ENCODE data around the gene PDIK1L. TPM values are rescaled to one million over a fixed set of nuclear protein-coding genes. Genes with fewer than 3 reads are reported as not detected.
A peak's percentile ranks its signal among the peaks of the same experiment; 100 is the strongest.

The PDIK1L gene
- total RNA-seq, 2 experiments from 2014 or later: 21.0 to 25.8 TPM

GRCh38 chr1:26110731-26111529 is 694 bp upstream of the PDIK1L start:
- H3K27me3 Mint-ChIP-seq: no peaks in the 10 kb centered on the region
- no peaks in the 10 kb centered on the region for H3K9me3 Mint-ChIP-seq
- peak; percentile 81 for DNase-seq
- H3K4me3 Mint-ChIP-seq: peak overlapping the region; percentile 83
- peaks cover 8% of the 10 kb centered on the region for H3K36me3 Mint-ChIP-seq (ENCODE audit: low read depth)
- POLR2A ChIA-PET: interaction anchor here (0.8 to 1.9 kb wide), 3 partner anchors 13 to 28 kb away, joined by 4 to 9 read pairs (median 8); no protein-coding TSS in a partner anchor
- CTCF ChIA-PET: interaction anchor here (1.0 to 2.5 kb wide), 4 partner anchors 10 to 59 kb away, joined by 3 to 8 read pairs (median 4); partner anchors contain the start of gene ZNF593
- peaks cover 35% of the 10 kb centered on the region for H3K4me1 Mint-ChIP-seq
- H3K27ac Mint-ChIP-seq: peak overlapping the region; percentile 85

GRCh38 chr1:26112407-26112775 is 767 bp downstream of the PDIK1L start:
- ChIA-PET POLR2A (interaction anchor here (1.9 kb wide), 2 partner anchors 11 to 14 kb away, joined by 8 to 9 read pairs; no protein-coding TSS in a partner anchor), CTCF (interaction anchor here (0.6 to 2.5 kb wide), 5 partner anchors 9 to 947 kb away, joined by 3 to 8 read pairs (median 5); partner anchors contain the start of gene ZNF593)
- peak overlapping the region; percentile 88 for H3K27ac Mint-ChIP-seq
- no peaks in the 10 kb centered on the region for H3K9me3 Mint-ChIP-seq
- DNase-seq: peak; percentile 30
- H3K4me3 Mint-ChIP-seq: peak overlapping the region; percentile 89
- H3K36me3 Mint-ChIP-seq (ENCODE audit: low read depth): peaks cover 12% of the 10 kb centered on the region
- peaks cover 38% of the 10 kb centered on the region for H3K4me1 Mint-ChIP-seq
- no peaks in the 10 kb centered on the region for H3K27me3 Mint-ChIP-seq

- H3K27ac Mint-ChIP-seq: no peak overlapping the region
- H3K27me3 Mint-ChIP-seq: no peaks in the 10 kb centered on the region
- CTCF ChIA-PET: interaction anchor here (0.8 to 1.3 kb wide), 6 partner anchors 9 to 120 kb away, joined by 3 to 7 read pairs (median 4); partner anchors contain the start of genes CEP85, PAFAH2 and ZNF593
- peaks cover 29% of the 10 kb centered on the region for H3K36me3 Mint-ChIP-seq (ENCODE audit: low read depth)
- no peak overlapping the region for H3K4me3 Mint-ChIP-seq
- no peak for DNase-seq
- H3K9me3 Mint-ChIP-seq: no peaks in the 10 kb centered on the region
- H3K4me1 Mint-ChIP-seq: peaks cover 48% of the 10 kb centered on the region
- POLR2A ChIA-PET: no interaction called here
These were observed 2.7 kb downstream of the PDIK1L start for GRCh38 chr1:26114165-26114927.

- Mint-ChIP-seq H3K4me1 (peaks cover 54% of the 10 kb centered on the region), H3K36me3 (ENCODE audit: low read depth) (peaks cover 54% of the 10 kb centered on the region), H3K27ac (peak overlapping the region; percentile 76), H3K27me3 (no peaks in the 10 kb centered on the region), H3K4me3 (no peak overlapping the region), H3K9me3 (no peaks in the 10 kb centered on the region)
- POLR2A ChIA-PET: interaction anchor here (0.5 kb wide), 1 partner anchor 13 kb away, joined by 3 read pairs; no protein-coding TSS in a partner anchor
- DNase-seq: no peak
- CTCF ChIA-PET: interaction anchor here (1.2 to 2.0 kb wide), 4 partner anchors 10 to 239 kb away, joined by 3 to 6 read pairs (median 5); partner anchors contain the start of gene ZNF593
These were observed 8.4 kb downstream of the PDIK1L start for GRCh38 chr1:26119892-26120608.

DNA sequence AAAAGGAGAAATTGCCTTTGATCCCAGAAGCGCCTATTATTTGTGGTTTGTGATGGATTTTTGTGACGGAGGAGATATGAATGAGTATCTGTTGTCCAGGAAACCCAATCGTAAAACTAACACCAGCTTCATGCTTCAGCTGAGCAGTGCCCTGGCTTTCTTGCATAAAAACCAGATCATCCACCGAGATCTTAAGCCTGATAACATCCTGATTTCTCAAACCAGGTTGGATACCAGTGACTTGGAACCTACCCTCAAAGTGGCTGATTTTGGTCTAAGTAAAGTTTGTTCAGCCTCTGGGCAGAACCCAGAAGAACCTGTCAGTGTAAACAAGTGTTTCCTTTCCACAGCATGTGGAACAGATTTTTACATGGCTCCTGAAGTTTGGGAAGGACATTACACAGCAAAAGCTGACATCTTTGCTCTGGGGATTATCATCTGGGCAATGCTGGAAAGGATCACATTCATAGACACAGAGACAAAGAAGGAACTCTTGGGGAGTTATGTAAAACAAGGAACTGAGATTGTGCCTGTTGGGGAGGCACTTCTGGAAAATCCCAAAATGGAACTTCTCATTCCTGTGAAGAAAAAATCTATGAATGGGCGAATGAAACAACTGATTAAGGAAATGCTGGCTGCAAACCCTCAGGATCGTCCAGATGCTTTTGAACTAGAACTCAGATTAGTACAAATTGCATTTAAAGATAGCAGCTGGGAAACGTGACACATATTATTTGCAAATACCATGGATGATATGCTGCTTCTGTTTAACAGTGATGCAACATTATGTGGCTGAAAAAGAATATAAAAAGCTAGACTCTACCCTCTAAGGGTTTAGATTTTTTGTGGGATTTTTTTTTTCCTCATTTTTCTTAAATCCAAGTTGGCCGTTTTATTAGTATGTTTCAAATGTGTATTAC is 10.5 kb downstream of the PDIK1L start:
- Mint-ChIP-seq H3K27ac (peak overlapping the region; percentile 33), H3K9me3 (no peaks in the 10 kb centered on the region), H3K36me3 (ENCODE audit: low read depth) (peaks cover 58% of the 10 kb centered on the region), H3K27me3 (no peaks in the 10 kb centered on the region), H3K4me1 (peaks cover 70% of the 10 kb centered on the region), H3K4me3 (no peak overlapping the region)
- DNase-seq: no peak
- CTCF ChIA-PET: interaction anchor here (0.5 to 2.5 kb wide), 11 partner anchors 8 to 634 kb away, joined by 3 to 12 read pairs (median 3); partner anchors contain the start of genes PDIK1L and ZNF593
- POLR2A ChIA-PET: no interaction called here

DNA sequence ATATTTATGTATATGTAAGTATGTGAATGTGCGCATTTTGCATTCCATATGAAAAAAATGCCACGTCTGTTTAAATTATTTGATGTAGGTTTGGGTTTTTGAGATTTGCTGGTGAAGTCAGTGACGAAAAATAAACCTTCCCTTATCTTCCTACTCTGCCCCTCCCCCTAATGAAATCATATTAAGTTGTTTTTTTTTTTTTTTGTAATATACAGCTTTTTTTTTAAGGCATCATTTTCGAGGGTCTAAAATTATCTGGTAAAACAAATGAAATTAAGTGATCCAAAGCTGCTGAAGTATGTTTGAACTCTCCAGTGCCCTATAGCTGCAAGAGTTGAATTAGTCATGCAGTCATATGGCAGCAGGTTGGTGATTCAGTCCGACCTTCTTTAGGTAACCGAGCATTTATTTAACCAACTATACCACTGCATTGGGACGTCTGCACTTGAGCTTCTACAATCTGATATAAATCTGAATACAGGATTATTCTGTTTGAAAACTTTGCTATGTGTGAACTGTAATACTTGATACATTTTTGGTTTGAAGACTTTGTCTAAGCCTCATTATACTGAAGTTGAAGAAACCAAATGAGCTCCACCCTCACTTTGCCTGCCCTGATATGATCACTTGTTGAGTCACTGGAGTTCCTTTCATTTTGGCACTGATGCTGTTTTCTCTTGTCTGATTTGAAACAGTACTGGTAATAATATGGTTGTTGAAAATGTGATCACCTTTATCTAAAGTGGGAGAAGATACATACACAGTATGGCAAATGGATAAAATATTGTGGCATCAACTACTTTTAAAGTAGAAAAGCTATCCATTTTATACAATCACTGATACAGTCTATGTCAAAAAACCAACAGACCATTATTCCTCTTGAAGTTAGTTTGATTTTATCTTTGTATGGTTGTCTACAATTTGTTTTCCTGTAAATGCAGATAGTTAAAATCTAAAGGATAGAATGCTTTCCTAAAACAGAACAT is 11.7 kb downstream of the PDIK1L start:
- DNase-seq: peak; percentile 43
- Mint-ChIP-seq H3K27ac (peak overlapping the region; percentile 77), H3K36me3 (ENCODE audit: low read depth) (peaks cover 49% of the 10 kb centered on the region), H3K27me3 (no peaks in the 10 kb centered on the region), H3K4me3 (no peak overlapping the region), H3K9me3 (no peaks in the 10 kb centered on the region), H3K4me1 (peaks cover 81% of the 10 kb centered on the region)
- POLR2A ChIA-PET: interaction anchor here (1.6 kb wide), 1 partner anchor 11 kb away, joined by 8 read pairs; the partner anchor contains the start of gene PDIK1L
- CTCF ChIA-PET: interaction anchor here (0.6 to 2.5 kb wide), 12 partner anchors 9 to 385 kb away, joined by 3 to 12 read pairs (median 3); partner anchors contain the start of genes CEP85 and ZNF593

DNA sequence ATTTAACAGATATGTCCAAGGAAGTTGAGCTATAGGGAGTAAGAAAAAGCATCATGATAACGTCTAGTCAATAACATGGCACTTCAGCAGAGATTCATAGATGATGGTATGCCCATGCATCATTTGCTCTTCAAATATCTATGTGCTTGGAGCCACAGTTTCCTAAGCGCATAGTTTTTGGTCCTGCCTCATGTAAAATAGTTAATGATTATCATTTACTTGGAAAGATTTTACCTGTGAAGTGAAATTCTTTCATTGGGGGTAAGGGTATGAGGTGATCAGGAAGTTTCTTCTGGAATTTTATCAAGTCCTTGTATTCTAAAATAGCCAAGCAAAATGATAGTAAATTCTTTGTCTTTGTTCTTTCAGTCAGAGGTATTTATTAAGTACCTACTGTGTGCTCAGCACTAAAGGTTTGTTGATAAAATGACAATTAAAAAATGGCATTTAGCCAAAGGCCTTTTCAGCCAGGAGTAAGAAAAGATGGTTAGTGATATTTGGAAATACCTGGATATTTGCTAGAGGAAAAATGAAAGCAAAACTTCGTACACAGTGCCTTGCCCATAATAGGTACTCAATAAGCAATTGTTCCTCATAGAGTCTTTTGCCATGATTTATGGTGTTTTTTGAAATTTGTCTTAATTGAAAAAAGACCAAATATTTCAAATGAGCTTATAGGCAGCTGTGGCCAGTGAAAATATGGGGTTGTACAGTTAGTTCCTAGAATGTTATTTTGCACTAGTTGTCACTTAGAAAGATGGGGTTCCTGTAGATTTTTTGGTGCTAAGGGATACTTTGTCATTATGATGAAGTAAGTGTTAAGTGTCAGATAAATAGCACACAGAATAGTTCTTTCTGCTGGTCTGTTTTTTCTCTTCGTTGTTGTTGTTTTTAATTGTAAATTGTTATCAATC is 13.1 kb downstream of the PDIK1L start:
- no peaks in the 10 kb centered on the region for H3K9me3 Mint-ChIP-seq
- POLR2A ChIA-PET: interaction anchor here (1.6 kb wide), 1 partner anchor 13 kb away, joined by 8 read pairs; the partner anchor contains the start of gene PDIK1L
- peak overlapping the region; percentile 34 for H3K4me3 Mint-ChIP-seq
- H3K36me3 Mint-ChIP-seq (ENCODE audit: low read depth): peaks cover 39% of the 10 kb centered on the region
- peaks cover 76% of the 10 kb centered on the region for H3K4me1 Mint-ChIP-seq
- peak overlapping the region; percentile 99 for H3K27ac Mint-ChIP-seq
- no peaks in the 10 kb centered on the region for H3K27me3 Mint-ChIP-seq
- no peak for DNase-seq
- CTCF ChIA-PET: interaction anchor here (0.6 to 2.5 kb wide), 8 partner anchors 8 to 600 kb away, joined by 3 to 12 read pairs (median 5); partner anchors contain the start of genes CEP85 and ZNF593

DNA sequence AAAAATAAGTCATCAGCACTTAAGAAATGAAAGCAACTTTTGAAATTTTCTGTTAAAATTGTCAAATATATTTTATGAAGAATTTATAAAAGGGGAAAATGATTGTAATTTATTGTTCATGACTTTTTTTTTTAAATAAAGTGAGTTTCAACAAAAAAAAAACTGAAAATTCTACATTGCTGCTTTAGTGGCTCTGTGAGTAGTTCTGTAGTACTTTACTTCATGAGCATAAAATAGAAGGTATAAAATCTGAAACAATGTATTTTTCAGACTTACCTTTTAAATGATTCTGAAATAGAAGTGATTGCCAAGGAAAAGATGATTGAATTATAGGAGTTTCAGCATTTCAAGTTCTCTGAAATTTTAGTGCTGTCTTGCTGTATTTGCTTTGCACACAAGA is 13.8 kb downstream of the PDIK1L start:
- Mint-ChIP-seq H3K4me3 (peak overlapping the region; percentile 80), H3K36me3 (ENCODE audit: low read depth) (peaks cover 32% of the 10 kb centered on the region), H3K27me3 (no peaks in the 10 kb centered on the region), H3K9me3 (no peaks in the 10 kb centered on the region), H3K27ac (peak overlapping the region; percentile 99), H3K4me1 (peaks cover 69% of the 10 kb centered on the region)
- POLR2A ChIA-PET: no interaction called here
- CTCF ChIA-PET: interaction anchor here (0.6 to 1.8 kb wide), 5 partner anchors 12 to 599 kb away, joined by 3 to 6 read pairs (median 4); no protein-coding TSS in a partner anchor
- no peak for DNase-seq

GRCh38 chr1:26125946-26126320 is 14.3 kb downstream of the PDIK1L start:
- peaks cover 31% of the 10 kb centered on the region for H3K36me3 Mint-ChIP-seq (ENCODE audit: low read depth)
- POLR2A ChIA-PET: interaction anchor here (1.8 kb wide), 1 partner anchor 14 kb away, joined by 9 read pairs; the partner anchor contains the start of gene PDIK1L
- H3K9me3 Mint-ChIP-seq: no peaks in the 10 kb centered on the region
- no peak for DNase-seq
- H3K27ac Mint-ChIP-seq: peak overlapping the region; percentile 99
- H3K4me3 Mint-ChIP-seq: peak overlapping the region; percentile 80
- peaks cover 67% of the 10 kb centered on the region for H3K4me1 Mint-ChIP-seq
- H3K27me3 Mint-ChIP-seq: no peaks in the 10 kb centered on the region
- CTCF ChIA-PET: interaction anchor here (0.7 to 2.6 kb wide), 7 partner anchors 14 to 345 kb away, joined by 3 to 21 read pairs (median 4); partner anchors contain the start of genes PDIK1L and ZNF593

All from activated CD4-positive, alpha-beta T cell treated with anti-CD3 and anti-CD28 coated beads, Interleukin-2, amount 10 ng/mL, durations not matched to agents 7 days and 5 days (primary cell).